Measurements from ENCODE around the gene PPP4C. TPM values are rescaled to one million over a fixed set of nuclear protein-coding genes. Genes with fewer than 3 reads are reported as not detected.

PPP4C gene
- total RNA-seq, 1 donor from 2014 or later: 141 TPM

GRCh38 chr16:30052671-30053372, 23.0 kb upstream of the PPP4C start:
- peak; percentile 96 for DNase-seq (ENCODE audit: low read depth, low spot score)
- peaks cover 38% of the 10 kb centered on the region for H3K4me1 Mint-ChIP-seq
- H3K36me3 Mint-ChIP-seq (ENCODE audit: low read depth): no peaks in the 10 kb centered on the region
- H3K27ac Mint-ChIP-seq (ENCODE audit: unreplicated experiment): peak overlapping the region; percentile 90
- H3K4me3 Mint-ChIP-seq: peak overlapping the region; percentile 95
- no peaks in the 10 kb centered on the region for H3K9me3 Mint-ChIP-seq
- TF ChIP-seq CTCF (conservative IDR thresholded peaks at IDR 0.05): no peak
- peaks cover 2% of the 10 kb centered on the region for H3K27me3 Mint-ChIP-seq (ENCODE audit: low read depth)

- DNase-seq (ENCODE audit: low read depth, low spot score): no peak
- H3K27ac Mint-ChIP-seq (ENCODE audit: unreplicated experiment): no peak overlapping the region
- no peak for TF ChIP-seq CTCF (conservative IDR thresholded peaks at IDR 0.05)
These were observed 22.3 kb upstream of the PPP4C start for GRCh38 chr16:30053376-30054015.

GRCh38 chr16:30054451-30054850, 21.3 kb upstream of the PPP4C start:
- Mint-ChIP-seq H3K4me1 (peaks cover 33% of the 10 kb centered on the region), H3K27me3 (ENCODE audit: low read depth) (peaks cover 2% of the 10 kb centered on the region), H3K27ac (ENCODE audit: unreplicated experiment) (peak overlapping the region; percentile 27), H3K4me3 (peak overlapping the region; percentile 92), H3K36me3 (ENCODE audit: low read depth) (no peaks in the 10 kb centered on the region), H3K9me3 (no peaks in the 10 kb centered on the region)
- no peak for DNase-seq (ENCODE audit: low read depth, low spot score)
- no peak for TF ChIP-seq CTCF (conservative IDR thresholded peaks at IDR 0.05)

More at GRCh38 chr16:30053376-30054015, 22.3 kb upstream of the PPP4C start:
- Mint-ChIP-seq H3K27me3 (ENCODE audit: low read depth) (peaks cover 2% of the 10 kb centered on the region), H3K9me3 (no peaks in the 10 kb centered on the region), H3K4me3 (peak overlapping the region; percentile 95), H3K4me1 (peaks cover 38% of the 10 kb centered on the region), H3K36me3 (ENCODE audit: low read depth) (no peaks in the 10 kb centered on the region)

GRCh38 chr16:30054959-30055553, 20.7 kb upstream of the PPP4C start:
- no peaks in the 10 kb centered on the region for H3K36me3 Mint-ChIP-seq (ENCODE audit: low read depth)
- TF ChIP-seq CTCF (conservative IDR thresholded peaks at IDR 0.05): peak; percentile 55
- H3K4me1 Mint-ChIP-seq: peaks cover 33% of the 10 kb centered on the region
- DNase-seq (ENCODE audit: low read depth, low spot score): no peak
- peak overlapping the region; percentile 92 for H3K4me3 Mint-ChIP-seq
- H3K9me3 Mint-ChIP-seq: no peaks in the 10 kb centered on the region
- H3K27me3 Mint-ChIP-seq (ENCODE audit: low read depth): peaks cover 2% of the 10 kb centered on the region
- H3K27ac Mint-ChIP-seq (ENCODE audit: unreplicated experiment): no peak overlapping the region

- no peaks in the 10 kb centered on the region for H3K27me3 Mint-ChIP-seq (ENCODE audit: low read depth)
- H3K9me3 Mint-ChIP-seq: no peaks in the 10 kb centered on the region
- peak overlapping the region; percentile 21 for H3K4me3 Mint-ChIP-seq
These were observed 15.4 kb upstream of the PPP4C start for GRCh38 chr16:30060346-30060745.

More at GRCh38 chr16:30060346-30060745, 15.4 kb upstream of the PPP4C start:
- Mint-ChIP-seq H3K27ac (ENCODE audit: unreplicated experiment) (no peak overlapping the region), H3K36me3 (ENCODE audit: low read depth) (no peaks in the 10 kb centered on the region), H3K4me1 (peaks cover 17% of the 10 kb centered on the region)
- TF ChIP-seq CTCF (conservative IDR thresholded peaks at IDR 0.05): no peak
- no peak for DNase-seq (ENCODE audit: low read depth, low spot score)
